Osteoblast (primary cell): ENCODE measurements around the gene MESD. TPM values are rescaled to one million over a fixed set of nuclear protein-coding genes. Genes with fewer than 3 reads are reported as not detected.

Experiments
- DNase-seq: peaks from one replicate; pipeline ENCODE4 v3.0.0; 2011; ENCODE audit warnings: low spot score, mixed read lengths; ENCODE audit not compliant: insufficient read length; ENCODE audit errors: missing footprints
- H2AFZ ChIP-seq: 2 replicates; pipeline ENCODE4 v1.6.0; 2011; ENCODE audit warnings: mild to moderate bottlenecking, low read length
- H3K27ac ChIP-seq: 2 replicates; pipeline ENCODE4 v1.5.1; 2011; ENCODE audit warnings: mild to moderate bottlenecking, low read depth, low read length, moderate library complexity
- H3K27me3 ChIP-seq: 2 replicates; pipeline ENCODE4 v1.6.0; 2012; ENCODE audit warnings: mild to moderate bottlenecking, control low read depth, inconsistent platforms, low read length, moderate library complexity; ENCODE audit not compliant: insufficient read depth
- H3K36me3 ChIP-seq: 2 replicates; pipeline ENCODE4 v1.5.1; 2011; ENCODE audit warnings: mild to moderate bottlenecking, low read length, control low read depth, moderate library complexity; ENCODE audit not compliant: insufficient read depth
- H3K4me1 ChIP-seq: 2 replicates; pipeline ENCODE4 v1.5.1; 2011; ENCODE audit warnings: mild to moderate bottlenecking, low read length, control low read depth, moderate library complexity; ENCODE audit not compliant: insufficient read depth
- H3K4me2 ChIP-seq: 2 replicates; pipeline ENCODE4 v1.6.0; 2011; ENCODE audit warnings: mild to moderate bottlenecking, low read length; ENCODE audit not compliant: insufficient read depth
- H3K4me3 ChIP-seq: fragments of 200-600 bp; sonication (generic); 3 replicates; pipeline ENCODE4 v1.5.1; 2012; ENCODE audit warnings: mild to moderate bottlenecking, low read length, inconsistent platforms; ENCODE audit not compliant: insufficient read depth
- H3K79me2 ChIP-seq: 2 replicates; pipeline ENCODE4 v1.6.0; 2012; ENCODE audit warnings: mild to moderate bottlenecking, low read length, control low read depth, inconsistent platforms; ENCODE audit not compliant: insufficient read depth
- H3K9me3 ChIP-seq: 2 replicates; pipeline ENCODE4 v1.5.1; 2011; ENCODE audit warnings: low read depth, low read length, control low read depth
- H4K20me1 ChIP-seq: 2 replicates; pipeline ENCODE4 v1.6.0; 2012; ENCODE audit warnings: mild to moderate bottlenecking, low read length, control low read depth; ENCODE audit not compliant: insufficient read depth
- CTCF ChIP-seq: IDR thresholded peaks from 2 replicates; pipeline ENCODE4 v1.5.1; 2011; ENCODE audit warnings: mild to moderate bottlenecking, low read depth, low read length, moderate library complexity; ENCODE audit errors: extremely low read depth
- small RNA-seq: library from RNA; depleted of rRNA; stranded (forward); fragments of <200 nt; gene quantifications from one replicate; pipeline ENCODE3, GENCODE V24; 2012
- total RNA-seq: library from RNA; depleted of rRNA; stranded (reverse); fragments of >200 nt; gene quantifications from 2 replicates; pipeline ENCODE4 v1.2.3, GENCODE V29; 2012

The MESD gene
- total RNA-seq, 1 donor, result 16.6 TPM

GRCh38 chr15:80902298-80902801, 87.3 kb downstream of the MESD start:
- H3K79me2 ChIP-seq, result no peaks in the 10 kb centered on the region
- peaks cover 27% of the 10 kb centered on the region for H4K20me1 ChIP-seq
- TF ChIP-seq CTCF, result no peak
- H2AFZ ChIP-seq, result no peak overlapping the region
- no peak overlapping the region for H3K27ac ChIP-seq
- peaks cover 6% of the 10 kb centered on the region for H3K4me1 ChIP-seq
- H3K4me3 ChIP-seq, result no peak overlapping the region
- H3K4me2 ChIP-seq, result no peak overlapping the region
- no peak for DNase-seq
- H3K27me3 ChIP-seq, result no peaks in the 10 kb centered on the region
- no peaks in the 10 kb centered on the region for H3K9me3 ChIP-seq
- H3K36me3 ChIP-seq, result peaks cover 88% of the 10 kb centered on the region

- H3K4me2 ChIP-seq, result no peak overlapping the region
- no peaks in the 10 kb centered on the region for H3K9me3 ChIP-seq
- H4K20me1 ChIP-seq, result peaks cover 14% of the 10 kb centered on the region
- no peak overlapping the region for H3K27ac ChIP-seq
- no peak overlapping the region for H3K4me3 ChIP-seq
- TF ChIP-seq CTCF, result no peak
- no peaks in the 10 kb centered on the region for H3K27me3 ChIP-seq
- H2AFZ ChIP-seq, result no peak overlapping the region
- peaks cover 8% of the 10 kb centered on the region for H3K4me1 ChIP-seq
- no peak for DNase-seq
- no peaks in the 10 kb centered on the region for H3K79me2 ChIP-seq
- H3K36me3 ChIP-seq, result peaks cover 93% of the 10 kb centered on the region
Measured at GRCh38 chr15:80898040-80898439, 91.6 kb downstream of the MESD start.

Small RNAs within 50 kb of the gene (small RNA-seq; reads per million reads assigned to genes)
- not detected for gene MIR4514

Other genes starting within 250 kb of the MESD start
- 579 and 687 TPM in 2 replicates for gene CEMIP, start 210.4 kb downstream of the MESD start, total RNA-seq
- 7.1 and 7.6 TPM in 2 replicates for gene TLNRD1, start 11.1 kb upstream of the MESD start, total RNA-seq
- under 0.01 and 0.88 TPM in 2 replicates for gene CFAP161, start 144.5 kb upstream of the MESD start, total RNA-seq
- 6.5 and 7.1 TPM in 2 replicates for gene IL16, start 207.1 kb upstream of the MESD start, total RNA-seq